Measurements from ENCODE around the gene CNTN4. TPM values are rescaled to one million over a fixed set of nuclear protein-coding genes. Genes with fewer than 3 reads are reported as not detected.

CNTN4 gene
- polyA plus RNA-seq, 1 donor (not counting 4 experiments of a cell fraction or from before 2014, with no cell fraction given), result not detected

DNA sequence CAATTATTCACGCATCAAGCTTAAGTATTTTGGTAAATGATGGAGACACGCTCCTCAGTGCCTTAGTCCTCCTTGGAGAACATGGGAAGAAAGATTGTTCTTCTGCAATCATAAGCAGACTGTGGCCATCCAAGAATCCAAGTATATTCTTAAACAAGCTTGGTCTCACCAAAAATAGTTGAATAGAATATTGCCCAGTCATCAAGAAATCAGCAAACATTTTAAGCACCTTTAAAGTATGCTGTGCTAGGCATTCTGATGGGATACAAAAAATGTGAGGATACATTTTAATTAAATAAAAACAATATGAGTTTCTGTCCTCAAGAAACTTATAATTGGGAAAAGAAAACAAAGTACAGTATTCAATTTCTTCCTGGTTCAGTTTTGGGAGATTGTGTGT lies 445.5 kb downstream of the CNTN4 start:
- no peak for TF ChIP-seq EZH2 (IDR thresholded peaks at IDR 0.05; ENCODE audit: low read length)
- TF ChIP-seq, protein P1, sequence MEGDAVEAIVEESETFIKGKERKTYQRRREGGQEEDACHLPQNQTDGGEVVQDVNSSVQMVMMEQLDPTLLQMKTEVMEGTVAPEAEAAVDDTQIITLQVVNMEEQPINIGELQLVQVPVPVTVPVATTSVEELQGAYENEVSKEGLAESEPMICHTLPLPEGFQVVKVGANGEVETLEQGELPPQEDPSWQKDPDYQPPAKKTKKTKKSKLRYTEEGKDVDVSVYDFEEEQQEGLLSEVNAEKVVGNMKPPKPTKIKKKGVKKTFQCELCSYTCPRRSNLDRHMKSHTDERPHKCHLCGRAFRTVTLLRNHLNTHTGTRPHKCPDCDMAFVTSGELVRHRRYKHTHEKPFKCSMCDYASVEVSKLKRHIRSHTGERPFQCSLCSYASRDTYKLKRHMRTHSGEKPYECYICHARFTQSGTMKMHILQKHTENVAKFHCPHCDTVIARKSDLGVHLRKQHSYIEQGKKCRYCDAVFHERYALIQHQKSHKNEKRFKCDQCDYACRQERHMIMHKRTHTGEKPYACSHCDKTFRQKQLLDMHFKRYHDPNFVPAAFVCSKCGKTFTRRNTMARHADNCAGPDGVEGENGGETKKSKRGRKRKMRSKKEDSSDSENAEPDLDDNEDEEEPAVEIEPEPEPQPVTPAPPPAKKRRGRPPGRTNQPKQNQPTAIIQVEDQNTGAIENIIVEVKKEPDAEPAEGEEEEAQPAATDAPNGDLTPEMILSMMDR (optimal IDR thresholded peaks at IDR 0.05 in 1 of 3, IDR thresholded peaks at IDR 0.05 in 1 of 3, conservative IDR thresholded peaks at IDR 0.05 in 1 of 3; ENCODE audit: extremely low read depth in 1 of 3, insufficient read depth in 2 of 3, low read length in 3 of 3), result no peak
- H3K79me2 ChIP-seq (ENCODE audit: control insufficient read depth, insufficient read depth, low read length), result no peaks in the 10 kb centered on the region
- no peak overlapping the region for H3K27ac ChIP-seq (ENCODE audit: control insufficient read depth, insufficient read depth, low read length)
- no peak for FAIRE-seq
- no peak overlapping the region for H3K9ac ChIP-seq (ENCODE audit: control insufficient read depth, extremely low read depth, insufficient read depth, low read length)
- H3K9me1 ChIP-seq (ENCODE audit: control insufficient read depth, extremely low read depth, insufficient read depth, low read length), result no peaks in the 10 kb centered on the region
- no peak overlapping the region for H3K4me3 ChIP-seq (ENCODE audit: control insufficient read depth in 2 of 3, extremely low read depth in 1 of 3, insufficient read depth in 2 of 3, low read depth in 1 of 3, low read length in 3 of 3)
- no peaks in the 10 kb centered on the region for H3K36me3 ChIP-seq (ENCODE audit: control insufficient read depth in 2 of 2, extremely low read depth in 1 of 2, insufficient read depth in 2 of 2, low read length in 2 of 2)
- no peaks in the 10 kb centered on the region for H3K9me3 ChIP-seq (ENCODE audit: control insufficient read depth, low read depth, low read length)
- DNase-seq (ENCODE audit: low read depth, low spot score), result no peak
- dilution Hi-C loops (cut with MboI; ENCODE audit: extremely low pct_ligation_motif_present, low sequenced_read_pairs), result no loop called here
- H3K4me2 ChIP-seq (ENCODE audit: control insufficient read depth, extremely low read depth, insufficient read depth, low read depth, low read length), result no peak overlapping the region
- no peaks in the 10 kb centered on the region for H3K27me3 ChIP-seq (ENCODE audit: control insufficient read depth, extremely low read depth, insufficient read depth, low read length)
- no peaks in the 10 kb centered on the region for H4K20me1 ChIP-seq (ENCODE audit: control insufficient read depth, extremely low read depth, insufficient read depth, low read length)
- no peak overlapping the region for H2AFZ ChIP-seq (ENCODE audit: control insufficient read depth, low read length)
- H3K4me1 ChIP-seq (ENCODE audit: control insufficient read depth, extremely low read depth, insufficient read depth, low read length), result no peaks in the 10 kb centered on the region

DNA sequence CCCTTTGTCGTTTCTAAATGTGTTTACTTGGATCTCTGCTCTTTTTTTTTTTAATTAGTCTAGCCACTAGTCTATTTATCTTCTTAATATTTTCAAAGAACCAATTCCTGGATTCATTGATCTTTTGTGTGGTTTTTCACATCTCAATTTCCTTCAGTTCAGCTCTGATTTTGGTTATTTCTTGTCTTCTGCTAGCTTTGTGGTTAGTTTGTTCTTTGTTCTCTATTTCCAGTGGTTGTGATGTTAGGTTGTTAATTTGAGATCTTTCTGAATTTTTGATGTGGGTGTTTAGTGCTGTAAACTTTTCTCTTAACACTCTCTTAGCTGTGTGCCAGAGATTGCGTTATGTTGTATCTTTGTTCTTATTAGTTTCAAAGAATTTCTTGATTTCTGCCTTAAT lies 446.1 kb downstream of the CNTN4 start:
- no peak for DNase-seq (ENCODE audit: low read depth, low spot score)
- no peak for FAIRE-seq

More for the DNA sequence above, 446.1 kb downstream of the CNTN4 start:
- Histone ChIP-seq H3K9me3 (ENCODE audit: control insufficient read depth, low read depth, low read length) (no peaks in the 10 kb centered on the region), H3K9me1 (ENCODE audit: control insufficient read depth, extremely low read depth, insufficient read depth, low read length) (no peaks in the 10 kb centered on the region), H3K79me2 (ENCODE audit: control insufficient read depth, insufficient read depth, low read length) (no peaks in the 10 kb centered on the region), H3K27me3 (ENCODE audit: control insufficient read depth, extremely low read depth, insufficient read depth, low read length) (no peaks in the 10 kb centered on the region), H2AFZ (ENCODE audit: control insufficient read depth, low read length) (no peak overlapping the region), H3K4me3 (ENCODE audit: control insufficient read depth in 2 of 3, extremely low read depth in 1 of 3, insufficient read depth in 2 of 3, low read depth in 1 of 3, low read length in 3 of 3) (no peak overlapping the region), H3K9ac (ENCODE audit: control insufficient read depth, extremely low read depth, insufficient read depth, low read length) (no peak overlapping the region), H3K4me2 (ENCODE audit: control insufficient read depth, extremely low read depth, insufficient read depth, low read depth, low read length) (no peak overlapping the region), H3K36me3 (ENCODE audit: control insufficient read depth in 2 of 2, extremely low read depth in 1 of 2, insufficient read depth in 2 of 2, low read length in 2 of 2) (no peaks in the 10 kb centered on the region), H4K20me1 (ENCODE audit: control insufficient read depth, extremely low read depth, insufficient read depth, low read length) (no peaks in the 10 kb centered on the region), H3K4me1 (ENCODE audit: control insufficient read depth, extremely low read depth, insufficient read depth, low read length) (no peaks in the 10 kb centered on the region), H3K27ac (ENCODE audit: control insufficient read depth, insufficient read depth, low read length) (no peak overlapping the region)
- no peak for TF ChIP-seq EZH2 (IDR thresholded peaks at IDR 0.05; ENCODE audit: low read length)
- TF ChIP-seq, protein P1 (optimal IDR thresholded peaks at IDR 0.05 in 1 of 3, IDR thresholded peaks at IDR 0.05 in 1 of 3, conservative IDR thresholded peaks at IDR 0.05 in 1 of 3; ENCODE audit: extremely low read depth in 1 of 3, insufficient read depth in 2 of 3, low read length in 3 of 3), result no peak
- dilution Hi-C loops (cut with MboI; ENCODE audit: extremely low pct_ligation_motif_present, low sequenced_read_pairs), result no loop called here

Measured in keratinocyte (primary cell).